GM23338 (cell line): ENCODE results near the gene PPP1R9B. TPM values are rescaled to one million over a fixed set of nuclear protein-coding genes. Genes with fewer than 3 reads are reported as not detected.

ENCODE experiments used
- ATAC-seq: fragments of 200-7000 bp; cut with Tn5 transposase; 3 replicates; pipeline ENCODE4 v1.9.1; 2020
- DNase-seq: peaks from one replicate; pipeline ENCODE4 v3.0.0-alpha.2; 2015; ENCODE audit warnings: low spot score
- H2AFZ ChIP-seq: fragments of 200-600 bp; sonication (generic); 2 replicates; pipeline ENCODE4 v1.8.0; 2016; ENCODE audit warnings: antibody characterized with exemption, mild to moderate bottlenecking, moderate library complexity
- H3F3A ChIP-seq: fragments of 200-600 bp; sonication (generic); replicated peaks from 2 replicates; pipeline ENCODE4 v1.8.0; 2017; ENCODE audit warnings: antibody characterized with exemption, mixed run types, low read depth
- H3K27ac ChIP-seq: fragments of 200-600 bp; sonication (generic); 2 replicates; pipeline ENCODE4 v1.6.1; 2016; ENCODE audit warnings: low read depth
- H3K27me3 ChIP-seq: fragments of 200-600 bp; sonication (generic); 2 replicates; pipeline ENCODE4 v1.8.0; 2016; ENCODE audit warnings: mild to moderate bottlenecking, mixed run types, moderate library complexity; ENCODE audit not compliant: insufficient read depth
- H3K36me3 ChIP-seq: fragments of 200-600 bp; sonication (generic); 2 replicates; pipeline ENCODE4 v1.8.0; 2016; ENCODE audit warnings: mild to moderate bottlenecking; ENCODE audit not compliant: insufficient read depth
- H3K4me1 ChIP-seq: fragments of 200-600 bp; sonication (generic); 2 replicates; pipeline ENCODE4 v1.8.0; 2016; ENCODE audit warnings: mild to moderate bottlenecking, moderate library complexity; ENCODE audit not compliant: insufficient read depth
- H3K4me2 ChIP-seq: fragments of 200-600 bp; sonication (generic); 2 replicates; pipeline ENCODE4 v1.7.1; 2017; ENCODE audit warnings: mixed run types
- H3K4me3 ChIP-seq: fragments of 200-600 bp; sonication (generic); 2 replicates; pipeline ENCODE4 v1.6.1; 2016; ENCODE audit warnings: mixed run types
- H3K79me2 ChIP-seq: fragments of 200-600 bp; sonication (generic); replicated peaks from 2 replicates; pipeline ENCODE4 v1.8.0; 2017; ENCODE audit warnings: mild to moderate bottlenecking; ENCODE audit not compliant: insufficient read depth
- H3K9me2 ChIP-seq: fragments of 200-600 bp; sonication (generic); 2 replicates; pipeline ENCODE4 v1.8.0; 2017; ENCODE audit not compliant: insufficient read depth
- H4K20me1 ChIP-seq: fragments of 200-600 bp; sonication (generic); replicated peaks from 2 replicates; pipeline ENCODE4 v1.8.0; 2017; ENCODE audit warnings: mild to moderate bottlenecking; ENCODE audit not compliant: insufficient read depth
- H3K27ac Mint-ChIP-seq: 2 replicates; pipeline ENCODE4 v1.8.0; 2020; ENCODE audit warnings: inconsistent platforms, mild to moderate bottlenecking, moderate library complexity, mixed read lengths
- H3K27me3 Mint-ChIP-seq: 3 replicates; pipeline ENCODE4 v1.8.0; 2022; ENCODE audit warnings: low read depth, mild to moderate bottlenecking, moderate library complexity, mixed read lengths, inconsistent platforms; ENCODE audit not compliant: insufficient read depth, poor library complexity
- H3K36me3 Mint-ChIP-seq: 3 replicates; pipeline ENCODE4 v1.8.0; 2021; ENCODE audit warnings: low read depth, mild to moderate bottlenecking, inconsistent platforms, moderate library complexity, mixed read lengths
- H3K4me1 Mint-ChIP-seq: 3 replicates; pipeline ENCODE4 v1.8.0; 2020; ENCODE audit warnings: mild to moderate bottlenecking, inconsistent platforms, mixed read lengths
- H3K4me3 Mint-ChIP-seq: 3 replicates; pipeline ENCODE4 v1.8.0; 2021; ENCODE audit warnings: moderate library complexity, mild to moderate bottlenecking, inconsistent platforms, mixed read lengths
- H3K9me3 Mint-ChIP-seq: 3 replicates; pipeline ENCODE4 v1.8.0; 2020; ENCODE audit warnings: moderate library complexity, mild to moderate bottlenecking, inconsistent platforms, mixed read lengths
- CREB1 ChIP-seq: fragments of 250-450 bp; sonication (Bioruptor Pico); IDR thresholded peaks from 2 replicates; pipeline ENCODE4 v1.5.0; 2020; ENCODE audit warnings: low read depth, mild to moderate bottlenecking, moderate library complexity
- ETS1 ChIP-seq: IDR thresholded peaks from 2 replicates; pipeline ENCODE4 v1.6.1; 2016; ENCODE audit warnings: antibody characterized with exemption
- EZH2 ChIP-seq: fragments of 200-600 bp; sonication (generic); IDR thresholded peaks from one replicate; pipeline ENCODE4 v1.8.0; 2017; ENCODE audit warnings: antibody characterized with exemption, mild to moderate bottlenecking, low read depth; ENCODE audit not compliant: unreplicated experiment
- EZH2phosphoT487 ChIP-seq: fragments of 200-600 bp; sonication (generic); IDR thresholded peaks from one replicate; pipeline ENCODE4 v1.8.1; 2018; ENCODE audit warnings: antibody characterized with exemption; ENCODE audit not compliant: unreplicated experiment
- JUNB ChIP-seq: IDR thresholded peaks from one replicate; pipeline ENCODE4 v1.6.1; 2016; ENCODE audit warnings: antibody characterized with exemption; ENCODE audit not compliant: unreplicated experiment
- NANOG ChIP-seq: IDR thresholded peaks from 2 replicates; pipeline ENCODE4 v1.6.1; 2016; ENCODE audit warnings: antibody characterized with exemption, borderline replicate concordance
- POLR2AphosphoS5 ChIP-seq: IDR thresholded peaks from 2 replicates; pipeline ENCODE4 v1.6.1; 2016; ENCODE audit warnings: antibody characterized with exemption, low read depth
- REST ChIP-seq: IDR thresholded peaks from one replicate; pipeline ENCODE4 v1.6.1; 2018; ENCODE audit warnings: antibody characterized with exemption; ENCODE audit not compliant: unreplicated experiment
- STAT1 ChIP-seq: IDR thresholded peaks from one replicate; pipeline ENCODE4 v1.6.1; 2016; ENCODE audit warnings: antibody characterized with exemption; ENCODE audit not compliant: unreplicated experiment
- ZNF114 ChIP-seq: fragments of 250-450 bp; sonication (Bioruptor Pico); IDR thresholded peaks from 2 replicates; pipeline ENCODE4 v1.5.0; 2020; ENCODE audit warnings: mild to moderate bottlenecking, moderate library complexity
- ZNF331 ChIP-seq: fragments of 250-450 bp; sonication (Bioruptor Pico); IDR thresholded peaks from 2 replicates; pipeline ENCODE4 v1.5.0; 2020; ENCODE audit warnings: low read depth, mild to moderate bottlenecking, moderate library complexity
- polyA plus RNA-seq: library from polyadenylated mRNA; unstranded; fragments of >200 nt; fragmentation: Nextera tagmentation; extraction: Ambion mirVana; gene quantifications from 2 replicates; pipeline ENCODE4 v1.2.1, GENCODE V29; 2016
- total RNA-seq: library from RNA; depleted of rRNA; stranded (reverse); fragments of >200 nt; shearing (Covaris generic); gene quantifications from 2 replicates; pipeline ENCODE4 v1.2.3, GENCODE V29; 2014
- TF ChIP-seq, protein P1 (sequence below): fragments of 250-450 bp; sonication (Bioruptor Pico); IDR thresholded peaks from 2 replicates; pipeline ENCODE4 v1.5.0; 2020; ENCODE audit warnings: mild to moderate bottlenecking, moderate library complexity
- TF ChIP-seq, protein P2 (sequence below), 2 experiments: fragments of 200-600 bp in 1 of 2; sonication (generic) in 1 of 2; conservative IDR thresholded peaks; 2 replicates each; pipeline versions ENCODE4 v1.5.1 to v1.6.1; 2016 to 2017; ENCODE audit warnings: antibody characterized with exemption in 2 of 2, low read depth in 2 of 2, mild to moderate bottlenecking in 2 of 2, moderate library complexity in 1 of 2

PPP1R9B gene
- total and polyA plus RNA-seq, 2 experiments from 2014 or later, result 2.1 to 10.5 TPM

GRCh38 chr17:50169881-50170459, 19.5 kb upstream of the PPP1R9B start:
- Histone ChIP-seq H2AFZ (no peak overlapping the region), H3K4me2 (no peak overlapping the region), H4K20me1 (no peaks in the 10 kb centered on the region), H3K4me1 (no peaks in the 10 kb centered on the region), H3K27me3 (no peaks in the 10 kb centered on the region), H3K4me3 (no peak overlapping the region), H3F3A (no peaks in the 10 kb centered on the region), H3K36me3 (no peaks in the 10 kb centered on the region), H3K9me2 (no peaks in the 10 kb centered on the region), H3K27ac (no peak overlapping the region), H3K79me2 (no peaks in the 10 kb centered on the region)
- Mint-ChIP-seq H3K4me1 (peaks cover 27% of the 10 kb centered on the region), H3K27me3 (peaks cover 14% of the 10 kb centered on the region), H3K36me3 (no peaks in the 10 kb centered on the region), H3K4me3 (no peak overlapping the region), H3K9me3 (no peaks in the 10 kb centered on the region; the same call in 2 of the 3 replicates), H3K27ac (no peak overlapping the region)
- TF ChIP-seq, protein P1, sequence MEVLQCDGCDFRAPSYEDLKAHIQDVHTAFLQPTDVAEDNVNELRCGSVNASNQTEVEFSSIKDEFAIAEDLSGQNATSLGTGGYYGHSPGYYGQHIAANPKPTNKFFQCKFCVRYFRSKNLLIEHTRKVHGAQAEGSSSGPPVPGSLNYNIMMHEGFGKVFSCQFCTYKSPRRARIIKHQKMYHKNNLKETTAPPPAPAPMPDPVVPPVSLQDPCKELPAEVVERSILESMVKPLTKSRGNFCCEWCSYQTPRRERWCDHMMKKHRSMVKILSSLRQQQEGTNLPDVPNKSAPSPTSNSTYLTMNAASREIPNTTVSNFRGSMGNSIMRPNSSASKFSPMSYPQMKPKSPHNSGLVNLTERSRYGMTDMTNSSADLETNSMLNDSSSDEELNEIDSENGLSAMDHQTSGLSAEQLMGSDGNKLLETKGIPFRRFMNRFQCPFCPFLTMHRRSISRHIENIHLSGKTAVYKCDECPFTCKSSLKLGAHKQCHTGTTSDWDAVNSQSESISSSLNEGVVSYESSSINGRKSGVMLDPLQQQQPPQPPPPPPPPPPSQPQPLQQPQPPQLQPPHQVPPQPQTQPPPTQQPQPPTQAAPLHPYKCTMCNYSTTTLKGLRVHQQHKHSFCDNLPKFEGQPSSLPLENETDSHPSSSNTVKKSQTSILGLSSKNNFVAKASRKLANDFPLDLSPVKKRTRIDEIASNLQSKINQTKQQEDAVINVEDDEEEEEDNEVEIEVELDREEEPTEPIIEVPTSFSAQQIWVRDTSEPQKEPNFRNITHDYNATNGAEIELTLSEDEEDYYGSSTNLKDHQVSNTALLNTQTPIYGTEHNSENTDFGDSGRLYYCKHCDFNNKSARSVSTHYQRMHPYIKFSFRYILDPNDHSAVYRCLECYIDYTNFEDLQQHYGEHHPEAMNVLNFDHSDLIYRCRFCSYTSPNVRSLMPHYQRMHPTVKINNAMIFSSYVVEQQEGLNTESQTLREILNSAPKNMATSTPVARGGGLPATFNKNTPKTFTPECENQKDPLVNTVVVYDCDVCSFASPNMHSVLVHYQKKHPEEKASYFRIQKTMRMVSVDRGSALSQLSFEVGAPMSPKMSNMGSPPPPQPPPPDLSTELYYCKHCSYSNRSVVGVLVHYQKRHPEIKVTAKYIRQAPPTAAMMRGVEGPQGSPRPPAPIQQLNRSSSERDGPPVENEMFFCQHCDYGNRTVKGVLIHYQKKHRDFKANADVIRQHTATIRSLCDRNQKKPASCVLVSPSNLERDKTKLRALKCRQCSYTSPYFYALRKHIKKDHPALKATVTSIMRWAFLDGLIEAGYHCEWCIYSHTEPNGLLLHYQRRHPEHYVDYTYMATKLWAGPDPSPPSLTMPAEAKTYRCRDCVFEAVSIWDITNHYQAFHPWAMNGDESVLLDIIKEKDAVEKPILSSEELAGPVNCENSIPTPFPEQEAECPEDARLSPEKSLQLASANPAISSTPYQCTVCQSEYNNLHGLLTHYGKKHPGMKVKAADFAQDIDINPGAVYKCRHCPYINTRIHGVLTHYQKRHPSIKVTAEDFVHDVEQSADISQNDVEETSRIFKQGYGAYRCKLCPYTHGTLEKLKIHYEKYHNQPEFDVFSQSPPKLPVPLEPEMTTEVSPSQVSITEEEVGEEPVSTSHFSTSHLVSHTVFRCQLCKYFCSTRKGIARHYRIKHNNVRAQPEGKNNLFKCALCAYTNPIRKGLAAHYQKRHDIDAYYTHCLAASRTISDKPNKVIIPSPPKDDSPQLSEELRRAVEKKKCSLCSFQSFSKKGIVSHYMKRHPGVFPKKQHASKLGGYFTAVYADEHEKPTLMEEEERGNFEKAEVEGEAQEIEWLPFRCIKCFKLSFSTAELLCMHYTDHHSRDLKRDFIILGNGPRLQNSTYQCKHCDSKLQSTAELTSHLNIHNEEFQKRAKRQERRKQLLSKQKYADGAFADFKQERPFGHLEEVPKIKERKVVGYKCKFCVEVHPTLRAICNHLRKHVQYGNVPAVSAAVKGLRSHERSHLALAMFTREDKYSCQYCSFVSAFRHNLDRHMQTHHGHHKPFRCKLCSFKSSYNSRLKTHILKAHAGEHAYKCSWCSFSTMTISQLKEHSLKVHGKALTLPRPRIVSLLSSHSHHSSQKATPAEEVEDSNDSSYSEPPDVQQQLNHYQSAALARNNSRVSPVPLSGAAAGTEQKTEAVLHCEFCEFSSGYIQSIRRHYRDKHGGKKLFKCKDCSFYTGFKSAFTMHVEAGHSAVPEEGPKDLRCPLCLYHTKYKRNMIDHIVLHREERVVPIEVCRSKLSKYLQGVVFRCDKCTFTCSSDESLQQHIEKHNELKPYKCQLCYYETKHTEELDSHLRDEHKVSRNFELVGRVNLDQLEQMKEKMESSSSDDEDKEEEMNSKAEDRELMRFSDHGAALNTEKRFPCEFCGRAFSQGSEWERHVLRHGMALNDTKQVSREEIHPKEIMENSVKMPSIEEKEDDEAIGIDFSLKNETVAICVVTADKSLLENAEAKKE (CRISPR knock-in tag), result no peak
- TF ChIP-seq, protein P2, sequence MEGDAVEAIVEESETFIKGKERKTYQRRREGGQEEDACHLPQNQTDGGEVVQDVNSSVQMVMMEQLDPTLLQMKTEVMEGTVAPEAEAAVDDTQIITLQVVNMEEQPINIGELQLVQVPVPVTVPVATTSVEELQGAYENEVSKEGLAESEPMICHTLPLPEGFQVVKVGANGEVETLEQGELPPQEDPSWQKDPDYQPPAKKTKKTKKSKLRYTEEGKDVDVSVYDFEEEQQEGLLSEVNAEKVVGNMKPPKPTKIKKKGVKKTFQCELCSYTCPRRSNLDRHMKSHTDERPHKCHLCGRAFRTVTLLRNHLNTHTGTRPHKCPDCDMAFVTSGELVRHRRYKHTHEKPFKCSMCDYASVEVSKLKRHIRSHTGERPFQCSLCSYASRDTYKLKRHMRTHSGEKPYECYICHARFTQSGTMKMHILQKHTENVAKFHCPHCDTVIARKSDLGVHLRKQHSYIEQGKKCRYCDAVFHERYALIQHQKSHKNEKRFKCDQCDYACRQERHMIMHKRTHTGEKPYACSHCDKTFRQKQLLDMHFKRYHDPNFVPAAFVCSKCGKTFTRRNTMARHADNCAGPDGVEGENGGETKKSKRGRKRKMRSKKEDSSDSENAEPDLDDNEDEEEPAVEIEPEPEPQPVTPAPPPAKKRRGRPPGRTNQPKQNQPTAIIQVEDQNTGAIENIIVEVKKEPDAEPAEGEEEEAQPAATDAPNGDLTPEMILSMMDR (conservative IDR thresholded peaks at IDR 0.05; ENCODE audit: low read depth in 2 of 2), result no peak
- TF ChIP-seq EZH2, result no peak
- no peak for TF ChIP-seq EZH2phosphoT487
- no peak for TF ChIP-seq ZNF114 (CRISPR knock-in tag)
- TF ChIP-seq REST, result no peak
- no peak for TF ChIP-seq STAT1
- no peak for TF ChIP-seq JUNB
- TF ChIP-seq CREB1 (CRISPR knock-in tag), result no peak
- no peak for TF ChIP-seq NANOG
- TF ChIP-seq POLR2AphosphoS5, result no peak
- no peak for TF ChIP-seq ZNF331 (CRISPR knock-in tag)
- TF ChIP-seq ETS1, result no peak
- ATAC-seq (no peak), DNase-seq (no peak)
